HEK293T (cell line): ENCODE results near the gene CD163L1.

Experiments used
- FOXA1 ChIP-seq: fragments of 450-650 bp; IDR thresholded peaks from 2 replicates; pipeline ENCODE4 v1.6.1; 2016; ENCODE audit warnings: mild to moderate bottlenecking
- FOXK2 ChIP-seq: fragments of 450-650 bp; IDR thresholded peaks from 2 replicates; pipeline ENCODE4 v1.6.1; 2016; ENCODE audit warnings: mild to moderate bottlenecking
- FOXM1 ChIP-seq: fragments of 450-650 bp; IDR thresholded peaks from 2 replicates; pipeline ENCODE4 v1.6.1; 2017; ENCODE audit warnings: mild to moderate bottlenecking, borderline replicate concordance
- L3MBTL2 ChIP-seq: fragments of 450-650 bp; conservative IDR thresholded peaks from 2 replicates; pipeline ENCODE4 v1.6.1; 2016; ENCODE audit warnings: mild to moderate bottlenecking
- LEF1 ChIP-seq: fragments of 450-650 bp; IDR thresholded peaks from 2 replicates; pipeline ENCODE4 v1.6.1; 2017; ENCODE audit warnings: mild to moderate bottlenecking, borderline replicate concordance
- PKNOX1 ChIP-seq: fragments of 450-650 bp; IDR thresholded peaks from 2 replicates; pipeline ENCODE4 v1.6.1; 2016
- SP1 ChIP-seq: fragments of 450-650 bp; IDR thresholded peaks from 2 replicates; pipeline ENCODE4 v1.6.1; 2017
- TARDBP ChIP-seq: fragments of 450-650 bp; IDR thresholded peaks from 2 replicates; pipeline ENCODE4 v1.6.1; 2016

- TF ChIP-seq TARDBP (no peak), FOXM1 (no peak), SP1 (no peak), FOXA1 (no peak), LEF1 (no peak), FOXK2 (no peak), PKNOX1 (no peak), L3MBTL2 (no peak)
Measured at GRCh38 chr12:7433276-7433822, 10.6 kb downstream of the CD163L1 start.
